Astrocyte (in vitro differentiated cells and primary cell): ENCODE results near the gene TCF7L2. TPM values are rescaled to one million over a fixed set of nuclear protein-coding genes. Genes with fewer than 3 reads are reported as not detected.

Experiments used
- DNase-seq: peaks from one replicate; pipeline ENCODE4 v3.0.0-alpha.2; 2010; ENCODE audit warnings: low read depth
- FAIRE-seq: peaks from 2 replicates; lab custom pipeline; 2011; peaks lifted over from hg19 to GRCh38; lab: Jason Lieb, UNC
- H2AFZ ChIP-seq: 2 replicates; pipeline ENCODE4 v1.6.0; 2012; ENCODE audit warnings: low read depth, low read length, inconsistent platforms
- H3K27ac ChIP-seq: 2 replicates; pipeline ENCODE4 v1.5.1; 2011; ENCODE audit warnings: low read depth, low read length, inconsistent platforms
- H3K27me3 ChIP-seq: 2 replicates; pipeline ENCODE4 v1.6.0; 2011; ENCODE audit warnings: low read length, inconsistent platforms; ENCODE audit not compliant: insufficient read depth
- H3K36me3 ChIP-seq: 2 replicates; pipeline ENCODE4 v1.5.1; 2011; ENCODE audit warnings: low read length, inconsistent platforms; ENCODE audit not compliant: insufficient read depth
- H3K4me1 ChIP-seq: 2 replicates; pipeline ENCODE4 v1.5.1; 2011; ENCODE audit warnings: low read length, inconsistent platforms; ENCODE audit not compliant: insufficient read depth
- H3K4me2 ChIP-seq: 2 replicates; pipeline ENCODE4 v1.6.0; 2012; ENCODE audit warnings: low read length, inconsistent platforms
- H3K4me3 ChIP-seq: 2 replicates; pipeline ENCODE4 v1.5.1; 2011; ENCODE audit warnings: low read depth, mild to moderate bottlenecking, low read length, inconsistent platforms; ENCODE audit not compliant: insufficient read depth
- H3K79me2 ChIP-seq: 2 replicates; pipeline ENCODE4 v1.6.0; 2012; ENCODE audit warnings: mild to moderate bottlenecking, low read length, inconsistent platforms; ENCODE audit not compliant: insufficient read depth
- H3K9ac ChIP-seq: 2 replicates; pipeline ENCODE4 v1.6.0; 2012; ENCODE audit warnings: mild to moderate bottlenecking, low read length, inconsistent platforms
- H3K9me3 ChIP-seq: 2 replicates; pipeline ENCODE4 v1.5.1; 2012; ENCODE audit warnings: low read depth, mild to moderate bottlenecking, low read length, inconsistent platforms; ENCODE audit not compliant: insufficient read depth
- H4K20me1 ChIP-seq: 2 replicates; pipeline ENCODE4 v1.6.0; 2012; ENCODE audit warnings: low read length, inconsistent platforms; ENCODE audit not compliant: insufficient read depth
- H3K27ac Mint-ChIP-seq: one replicate; pipeline ENCODE4 v1.8.0; 2021; ENCODE audit warnings: mild to moderate bottlenecking, mixed read lengths; ENCODE audit not compliant: unreplicated experiment
- H3K27me3 Mint-ChIP-seq: one replicate; pipeline ENCODE4 v1.8.0; 2021; ENCODE audit warnings: low read depth, mixed read lengths; ENCODE audit not compliant: unreplicated experiment
- H3K36me3 Mint-ChIP-seq: one replicate; pipeline ENCODE4 v1.8.0; 2021; ENCODE audit warnings: low read depth, mixed read lengths; ENCODE audit not compliant: unreplicated experiment
- H3K4me1 Mint-ChIP-seq: one replicate; pipeline ENCODE4 v1.8.0; 2021; ENCODE audit warnings: low read depth, mixed read lengths; ENCODE audit not compliant: unreplicated experiment
- H3K4me3 Mint-ChIP-seq: one replicate; pipeline ENCODE4 v1.8.0; 2021; ENCODE audit warnings: mild to moderate bottlenecking, moderate library complexity, mixed read lengths; ENCODE audit not compliant: unreplicated experiment
- H3K9me3 Mint-ChIP-seq: one replicate; pipeline ENCODE4 v1.8.0; 2021; ENCODE audit warnings: mild to moderate bottlenecking, mixed read lengths; ENCODE audit not compliant: unreplicated experiment
- EZH2 ChIP-seq: IDR thresholded peaks from 2 replicates; pipeline ENCODE4 v1.6.1; 2012; ENCODE audit warnings: mild to moderate bottlenecking, low read length, inconsistent platforms; ENCODE audit not compliant: insufficient read depth
- total RNA-seq: library from RNA; stranded (reverse); gene quantifications from 2 replicates; pipeline ENCODE4 v1.2.1, GENCODE V29; 2021
- TF ChIP-seq, protein P1 (sequence below): IDR thresholded peaks from 2 replicates; pipeline ENCODE4 v1.5.1; 2011; ENCODE audit warnings: low read depth, mild to moderate bottlenecking, inconsistent platforms, low read length, moderate library complexity; ENCODE audit not compliant: insufficient read depth

The TCF7L2 gene
- total RNA-seq, 1 donor from 2014 or later, result 52.4 TPM

GRCh38 chr10:113137941-113138685 lies 188.1 kb downstream of the TCF7L2 start:
- H3K4me2 ChIP-seq, result no peak overlapping the region
- TF ChIP-seq, protein P1, sequence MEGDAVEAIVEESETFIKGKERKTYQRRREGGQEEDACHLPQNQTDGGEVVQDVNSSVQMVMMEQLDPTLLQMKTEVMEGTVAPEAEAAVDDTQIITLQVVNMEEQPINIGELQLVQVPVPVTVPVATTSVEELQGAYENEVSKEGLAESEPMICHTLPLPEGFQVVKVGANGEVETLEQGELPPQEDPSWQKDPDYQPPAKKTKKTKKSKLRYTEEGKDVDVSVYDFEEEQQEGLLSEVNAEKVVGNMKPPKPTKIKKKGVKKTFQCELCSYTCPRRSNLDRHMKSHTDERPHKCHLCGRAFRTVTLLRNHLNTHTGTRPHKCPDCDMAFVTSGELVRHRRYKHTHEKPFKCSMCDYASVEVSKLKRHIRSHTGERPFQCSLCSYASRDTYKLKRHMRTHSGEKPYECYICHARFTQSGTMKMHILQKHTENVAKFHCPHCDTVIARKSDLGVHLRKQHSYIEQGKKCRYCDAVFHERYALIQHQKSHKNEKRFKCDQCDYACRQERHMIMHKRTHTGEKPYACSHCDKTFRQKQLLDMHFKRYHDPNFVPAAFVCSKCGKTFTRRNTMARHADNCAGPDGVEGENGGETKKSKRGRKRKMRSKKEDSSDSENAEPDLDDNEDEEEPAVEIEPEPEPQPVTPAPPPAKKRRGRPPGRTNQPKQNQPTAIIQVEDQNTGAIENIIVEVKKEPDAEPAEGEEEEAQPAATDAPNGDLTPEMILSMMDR, result no peak
- no peak for TF ChIP-seq EZH2
- peaks cover 54% of the 10 kb centered on the region for H4K20me1 ChIP-seq
- Mint-ChIP-seq H3K9me3 (no peaks in the 10 kb centered on the region), H3K4me3 (no peak overlapping the region), H3K4me1 (peaks cover 53% of the 10 kb centered on the region), H3K27ac (peak overlapping the region; percentile 27), H3K36me3 (peaks cover 17% of the 10 kb centered on the region), H3K27me3 (no peaks in the 10 kb centered on the region)
- no peak overlapping the region for H3K4me3 ChIP-seq
- no peak for DNase-seq
- H3K9ac ChIP-seq, result no peak overlapping the region
- no peaks in the 10 kb centered on the region for H3K27me3 ChIP-seq
- peaks cover under 1% of the 10 kb centered on the region for H3K36me3 ChIP-seq
- peaks cover 9% of the 10 kb centered on the region for H3K79me2 ChIP-seq
- H2AFZ ChIP-seq, result no peak overlapping the region
- no peak overlapping the region for H3K27ac ChIP-seq
- no peaks in the 10 kb centered on the region for H3K9me3 ChIP-seq
- no peak for FAIRE-seq
- H3K4me1 ChIP-seq, result peaks cover 4% of the 10 kb centered on the region

GRCh38 chr10:113138937-113139585 lies 189.0 kb downstream of the TCF7L2 start:
- Mint-ChIP-seq H3K4me3 (no peak overlapping the region), H3K27me3 (no peaks in the 10 kb centered on the region), H3K4me1 (peaks cover 44% of the 10 kb centered on the region), H3K27ac (peak overlapping the region; percentile 93), H3K9me3 (no peaks in the 10 kb centered on the region), H3K36me3 (peaks cover 19% of the 10 kb centered on the region)
- peaks cover 7% of the 10 kb centered on the region for H3K36me3 ChIP-seq
- H3K27ac ChIP-seq, result no peak overlapping the region
- H3K79me2 ChIP-seq, result peaks cover 9% of the 10 kb centered on the region
- no peak overlapping the region for H3K4me2 ChIP-seq
- DNase-seq, result no peak
- H3K9me3 ChIP-seq, result no peaks in the 10 kb centered on the region
- TF ChIP-seq EZH2, result no peak
- TF ChIP-seq, protein P1, result no peak
- no peak overlapping the region for H3K9ac ChIP-seq
- no peaks in the 10 kb centered on the region for H3K27me3 ChIP-seq
- no peak overlapping the region for H3K4me3 ChIP-seq
- FAIRE-seq, result no peak
- H4K20me1 ChIP-seq, result peaks cover 49% of the 10 kb centered on the region
- H2AFZ ChIP-seq, result no peak overlapping the region
- H3K4me1 ChIP-seq, result no peaks in the 10 kb centered on the region
